ENCODE measurements around the gene OR4K5.
"Not testable (repeated sequence)": the region's sequence is repeated elsewhere in the genome, so short reads cannot be mapped to it uniquely, and the experiment has no call there.

OR4K5 gene, protein sequence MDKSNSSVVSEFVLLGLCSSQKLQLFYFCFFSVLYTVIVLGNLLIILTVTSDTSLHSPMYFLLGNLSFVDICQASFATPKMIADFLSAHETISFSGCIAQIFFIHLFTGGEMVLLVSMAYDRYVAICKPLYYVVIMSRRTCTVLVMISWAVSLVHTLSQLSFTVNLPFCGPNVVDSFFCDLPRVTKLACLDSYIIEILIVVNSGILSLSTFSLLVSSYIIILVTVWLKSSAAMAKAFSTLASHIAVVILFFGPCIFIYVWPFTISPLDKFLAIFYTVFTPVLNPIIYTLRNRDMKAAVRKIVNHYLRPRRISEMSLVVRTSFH

DNA sequence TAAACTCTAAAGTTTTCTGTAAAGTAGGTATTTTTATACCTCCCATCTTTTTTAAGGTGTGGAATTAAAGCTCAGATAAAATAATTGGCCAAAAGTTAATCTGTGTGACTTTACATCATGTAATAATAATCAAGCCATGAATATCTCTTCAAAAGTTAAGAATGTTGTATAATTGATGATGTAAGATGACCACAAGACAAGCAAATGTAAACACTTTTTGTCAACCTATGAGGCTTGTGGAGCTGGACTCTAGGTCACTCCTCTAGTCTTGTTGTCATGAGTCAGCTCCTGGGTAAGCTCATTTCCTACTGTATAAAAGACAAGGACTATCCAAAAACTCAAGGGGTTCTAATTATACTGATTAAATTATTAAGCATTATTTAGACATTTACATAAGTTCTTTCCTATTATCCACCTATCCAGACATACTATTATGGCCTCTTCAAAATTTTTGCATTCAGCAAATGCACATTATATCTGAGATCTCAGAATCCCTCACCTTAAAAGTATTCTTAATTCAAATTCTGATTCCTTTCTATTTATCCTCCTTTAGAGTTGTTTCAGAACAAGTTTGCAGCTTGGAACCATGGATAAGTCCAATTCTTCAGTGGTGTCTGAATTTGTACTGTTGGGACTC is at the start of gene OR4K5:
Gene OR4K5 (plus strand): TSS at position 587 of the 637 bp plus-strand sequence. CDS start 0 bp downstream, at position 587.
- DNase-seq = no peak

DNA sequence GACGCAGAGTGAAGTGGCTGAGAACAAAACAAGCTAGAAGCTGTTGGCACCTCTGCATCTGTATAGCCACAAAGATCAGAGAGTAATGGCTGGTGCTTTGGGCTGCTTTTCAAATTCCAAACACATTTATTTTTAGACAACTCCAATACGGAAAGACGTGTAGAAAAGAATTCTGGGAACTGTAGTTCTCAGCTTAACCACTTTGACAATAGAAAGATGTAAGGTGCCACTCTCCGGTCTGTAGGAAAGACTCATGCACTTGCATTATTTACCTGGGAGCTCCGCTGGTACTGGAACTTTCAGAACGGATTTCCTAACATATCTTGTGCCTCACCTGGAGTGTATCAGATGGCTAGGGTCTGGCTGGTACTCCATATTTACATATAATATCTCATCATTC is 47.2 kb upstream of the OR4K5 start:
- DNase-seq = no peak

DNA sequence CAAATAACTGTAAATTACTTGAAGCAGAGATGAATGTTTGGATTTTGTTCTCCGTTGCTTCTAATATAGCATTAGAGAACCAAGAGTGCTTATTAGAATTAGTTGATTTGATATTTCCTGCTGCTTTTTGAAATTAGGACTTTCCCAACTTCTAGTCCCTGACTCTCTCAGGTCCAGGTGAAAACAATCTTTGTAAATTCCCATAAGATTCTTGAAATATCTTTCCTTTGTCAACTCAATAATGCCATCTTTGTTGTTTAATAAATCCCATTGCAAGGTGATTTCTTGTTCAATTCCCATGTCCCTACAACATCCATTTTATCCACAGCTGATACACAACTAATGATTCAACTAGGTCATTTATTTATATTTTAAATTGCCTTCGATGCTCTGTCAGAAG is 45.6 kb upstream of the OR4K5 start, which contains the start of gene OR4K2:
Gene OR4K2 (plus strand): TSS at position 301 of the 400 bp plus-strand sequence. CDS start 1,126 bp downstream, outside the sequence.
- DNase-seq = no peak

DNA sequence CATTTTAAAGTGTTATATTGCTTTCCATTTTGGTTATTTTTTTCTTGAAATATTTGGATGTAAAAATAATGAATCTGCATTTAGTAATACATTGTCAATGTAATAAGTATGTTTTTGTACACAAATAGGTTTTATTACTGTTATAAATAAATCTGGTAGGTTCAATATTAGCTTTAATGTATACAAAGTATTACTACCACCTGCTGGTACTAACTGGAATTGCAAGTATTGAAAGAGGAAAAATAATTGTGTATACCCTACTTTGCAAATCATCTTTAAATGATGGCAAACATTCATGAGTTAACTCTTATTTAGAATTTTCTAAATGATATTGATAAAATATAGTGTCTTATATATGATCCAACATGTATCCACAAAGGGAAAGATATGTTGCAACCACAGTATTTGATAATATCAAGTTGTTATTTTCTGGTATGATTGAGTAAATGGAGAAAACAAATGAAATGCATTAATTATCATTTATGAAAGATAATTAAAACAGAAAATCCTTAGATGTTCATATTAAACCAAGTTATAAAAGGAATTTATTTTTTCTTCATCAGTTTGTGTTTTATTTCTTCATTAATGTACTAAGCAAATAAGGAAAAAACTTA is 42.3 kb upstream of the OR4K5 start:
- DNase-seq = peak; percentile 25

DNA sequence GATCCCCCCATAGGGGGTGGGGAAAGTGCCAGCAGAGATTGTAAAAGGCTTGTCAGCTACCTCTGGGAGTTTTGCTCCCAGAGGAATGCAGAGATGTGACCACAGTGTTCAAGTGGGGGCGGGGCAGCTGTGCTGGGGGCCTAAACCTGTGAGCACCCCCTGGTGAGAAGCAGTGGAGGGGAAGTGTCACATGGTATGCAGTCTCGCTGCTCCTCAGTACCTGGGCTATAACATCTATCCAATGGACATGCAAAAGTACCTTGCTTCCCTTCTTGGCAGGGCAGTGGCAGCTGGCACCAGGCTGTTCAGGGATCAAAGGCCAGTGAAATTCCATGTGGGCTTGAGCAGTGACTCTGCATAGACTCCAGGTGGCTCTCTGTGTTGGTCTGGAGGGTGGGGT is 25.1 kb upstream of the OR4K5 start:
- no peak for DNase-seq

DNA sequence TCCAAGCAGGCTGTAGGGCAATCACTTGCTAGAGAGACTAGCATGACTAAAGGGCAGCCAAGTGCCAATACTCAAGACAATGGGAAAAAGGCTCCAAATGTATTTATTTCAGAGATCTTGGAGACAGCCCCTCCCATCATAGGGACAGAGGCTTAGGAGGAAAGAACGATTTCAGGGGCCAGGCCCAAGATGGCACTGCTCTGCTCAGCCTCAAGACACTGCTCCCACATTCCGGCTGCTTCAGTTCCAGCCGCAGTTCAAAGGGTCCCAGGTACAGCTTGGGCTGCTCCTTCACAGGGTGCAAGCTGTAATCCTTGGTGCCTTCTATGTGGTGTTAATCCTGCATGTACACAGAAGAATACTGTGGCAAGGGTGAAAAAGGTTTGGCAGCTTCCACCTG is 19.4 kb upstream of the OR4K5 start:
- DNase-seq = no peak

DNA sequence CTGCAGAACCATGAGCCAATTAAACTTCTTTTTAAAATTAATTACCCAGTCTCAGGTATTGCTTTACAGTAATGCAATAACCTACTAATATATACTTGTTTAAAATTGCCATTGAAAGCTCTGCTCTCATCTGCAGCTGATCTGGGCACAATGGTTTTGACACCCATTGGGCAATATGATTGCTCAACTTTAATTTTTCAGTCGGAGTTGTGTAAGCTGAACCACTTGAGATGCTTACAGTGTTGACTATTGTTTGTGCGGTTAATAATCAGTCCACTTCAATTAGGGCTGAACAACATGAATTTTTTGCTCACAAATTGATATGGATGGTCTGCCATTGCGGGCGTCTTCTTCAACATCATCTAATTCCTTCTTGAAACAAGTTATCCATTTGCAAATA is 18.0 kb upstream of the OR4K5 start:
- DNase-seq = no peak

DNA sequence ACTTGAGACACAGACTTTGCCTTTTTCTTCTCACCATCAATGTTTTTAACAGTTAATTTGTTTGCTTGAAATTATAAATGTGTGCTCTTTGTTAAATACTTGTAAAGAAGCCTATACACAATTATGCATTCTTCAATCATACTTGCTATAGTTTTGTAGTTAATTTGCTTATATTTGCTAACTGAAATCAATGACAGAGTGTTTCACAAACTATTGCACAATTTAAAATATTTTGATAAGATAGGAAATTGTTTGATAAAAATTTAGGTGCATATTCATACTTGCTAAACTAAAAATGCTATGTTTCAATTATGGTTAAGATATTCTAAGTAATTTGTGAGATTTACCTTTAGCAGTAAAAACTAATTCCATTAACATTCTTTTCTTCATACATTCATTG is 13.7 kb upstream of the OR4K5 start:
- no peak for DNase-seq

DNA sequence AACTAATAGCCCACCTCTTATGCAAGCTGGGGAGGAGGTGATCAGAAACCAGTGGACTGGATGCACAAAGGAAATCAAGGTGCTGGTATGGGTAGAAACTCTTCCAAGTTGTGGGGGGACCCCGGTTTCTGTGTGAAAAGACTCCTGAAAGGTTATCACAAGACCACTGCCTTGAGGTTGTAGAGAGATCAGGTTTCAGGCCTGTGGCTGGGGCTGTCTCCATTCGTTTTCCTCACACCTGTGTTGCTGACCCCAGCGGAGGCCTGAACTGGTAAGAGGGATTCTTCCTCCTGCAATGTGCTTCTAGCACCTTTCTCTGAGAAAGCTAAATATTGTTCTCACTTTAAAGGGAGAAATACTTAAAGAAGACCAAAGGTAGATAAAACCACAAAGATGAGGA is 9.3 kb upstream of the OR4K5 start:
- no peak for DNase-seq

DNA sequence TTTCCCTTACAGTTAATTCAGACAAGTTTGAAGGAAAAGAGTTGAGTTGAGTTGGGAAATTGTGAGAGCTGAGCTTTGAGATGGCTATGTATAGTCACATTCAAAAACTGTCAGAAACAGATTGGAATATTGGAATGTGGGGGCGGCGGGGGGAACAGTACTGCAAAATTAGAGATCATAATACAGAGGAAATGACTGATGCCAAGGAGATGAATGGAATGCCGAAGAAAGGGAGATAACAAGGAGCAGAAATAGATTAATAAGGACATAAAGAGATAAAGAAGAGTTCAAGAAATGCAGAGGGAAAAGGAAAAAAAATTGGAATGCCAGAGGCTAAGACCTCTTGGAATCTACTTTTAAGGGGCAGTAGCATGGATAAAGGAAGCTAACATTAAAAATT is 3.2 kb upstream of the OR4K5 start:
- no peak for DNase-seq

DNA sequence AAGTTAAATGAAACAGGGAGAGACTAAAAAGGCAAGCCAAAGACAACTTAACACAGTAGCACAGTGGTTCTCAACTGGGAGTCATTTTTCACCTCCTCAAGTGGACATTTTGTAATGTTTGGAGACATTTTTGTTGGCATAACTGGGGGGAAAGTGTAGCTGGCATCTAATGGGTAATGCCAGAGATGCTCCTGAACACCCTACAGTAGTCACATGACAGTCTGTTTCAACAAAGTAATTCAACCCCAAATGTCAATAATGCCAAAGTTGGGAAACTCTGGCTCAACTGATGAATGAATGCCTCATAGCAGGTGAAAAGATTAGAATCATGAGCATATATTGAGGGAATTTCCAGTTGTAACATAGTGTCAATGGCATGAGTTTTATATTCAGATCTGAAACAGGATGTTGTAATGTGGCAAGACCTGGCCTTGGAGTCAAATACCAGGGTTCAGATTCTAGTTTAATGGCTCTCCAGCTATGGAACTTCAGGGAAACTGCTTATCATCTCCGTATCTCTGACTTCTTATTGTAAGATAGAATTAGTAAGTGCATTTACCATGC is 2.4 kb upstream of the OR4K5 start:
- no peak for DNase-seq

DNA sequence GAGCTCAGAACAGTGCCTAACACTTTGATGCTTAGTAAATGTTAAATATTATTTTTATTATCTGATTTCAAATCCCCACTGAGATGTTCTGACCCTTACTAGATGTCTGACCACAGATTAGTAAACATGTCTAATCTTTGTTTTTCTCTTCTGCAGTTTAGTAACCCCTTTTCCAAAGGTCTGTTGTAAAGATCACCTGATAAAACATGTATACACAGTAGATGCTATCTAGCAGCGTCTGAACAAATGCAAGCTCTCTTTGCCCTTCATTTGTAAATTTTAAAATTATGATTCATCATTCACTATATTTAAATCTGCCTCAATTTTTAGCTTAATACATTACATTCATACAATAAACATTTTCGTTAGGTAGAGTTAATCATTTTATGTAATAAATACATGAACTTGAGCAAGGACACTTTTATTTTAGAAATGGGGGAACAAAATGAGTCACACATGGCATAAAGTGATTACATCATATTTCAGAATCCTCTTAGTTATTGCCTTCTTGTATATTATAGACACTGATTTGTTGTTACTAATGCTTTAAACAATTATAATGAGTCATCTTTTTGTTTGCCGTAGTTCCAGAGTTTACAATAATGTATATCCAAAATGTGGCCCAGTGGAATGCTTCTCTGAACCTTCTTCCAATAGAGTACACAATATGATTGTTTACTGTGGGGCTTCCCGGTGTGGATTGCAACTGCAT is 1.7 kb upstream of the OR4K5 start:
- DNase-seq = no peak

DNA sequence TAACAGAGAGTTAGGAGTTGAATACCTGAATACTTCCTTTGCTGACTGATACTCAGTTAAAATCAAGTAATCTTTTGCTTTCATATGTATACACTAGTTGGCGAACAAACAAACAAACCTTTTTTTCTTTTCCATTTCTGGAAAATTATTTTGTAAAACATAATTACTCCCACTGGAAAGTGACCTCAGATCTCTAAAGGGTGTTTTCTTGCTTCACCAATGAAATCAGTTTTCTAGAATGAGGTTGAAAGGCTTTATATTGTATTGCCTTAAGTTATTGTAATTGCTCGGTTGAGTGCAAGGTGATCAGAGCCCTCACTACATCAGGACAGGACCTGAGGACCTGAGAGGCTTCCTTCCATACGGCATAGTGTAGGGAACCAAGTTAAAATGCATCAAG is 10.2 kb downstream of the OR4K5 start, which contains the start of gene OR4K1:
Gene OR4K1 (plus strand): TSS at position 301 of the 400 bp plus-strand sequence. CDS start 4,750 bp downstream, outside the sequence.
- DNase-seq = no peak

DNA sequence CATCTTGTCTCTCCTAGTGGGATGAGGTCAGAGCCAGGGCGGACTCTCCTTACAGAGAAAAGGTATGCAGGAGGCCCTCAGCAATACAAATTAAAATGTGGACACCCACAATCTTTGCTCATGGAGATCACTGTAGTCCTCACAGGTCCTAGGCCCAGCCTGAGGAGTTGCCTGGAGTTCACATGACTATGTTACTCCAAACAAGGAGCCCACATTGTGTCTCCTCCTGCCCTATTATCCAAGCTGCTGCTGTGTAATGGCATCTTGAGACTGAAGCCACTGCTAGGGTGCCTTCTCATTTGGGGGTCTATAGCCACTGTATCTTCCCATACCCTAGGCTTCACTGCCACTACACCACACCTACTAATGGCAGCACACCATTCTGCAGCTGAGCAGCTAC is 21.3 kb downstream of the OR4K5 start:
- DNase-seq = no peak

DNA sequence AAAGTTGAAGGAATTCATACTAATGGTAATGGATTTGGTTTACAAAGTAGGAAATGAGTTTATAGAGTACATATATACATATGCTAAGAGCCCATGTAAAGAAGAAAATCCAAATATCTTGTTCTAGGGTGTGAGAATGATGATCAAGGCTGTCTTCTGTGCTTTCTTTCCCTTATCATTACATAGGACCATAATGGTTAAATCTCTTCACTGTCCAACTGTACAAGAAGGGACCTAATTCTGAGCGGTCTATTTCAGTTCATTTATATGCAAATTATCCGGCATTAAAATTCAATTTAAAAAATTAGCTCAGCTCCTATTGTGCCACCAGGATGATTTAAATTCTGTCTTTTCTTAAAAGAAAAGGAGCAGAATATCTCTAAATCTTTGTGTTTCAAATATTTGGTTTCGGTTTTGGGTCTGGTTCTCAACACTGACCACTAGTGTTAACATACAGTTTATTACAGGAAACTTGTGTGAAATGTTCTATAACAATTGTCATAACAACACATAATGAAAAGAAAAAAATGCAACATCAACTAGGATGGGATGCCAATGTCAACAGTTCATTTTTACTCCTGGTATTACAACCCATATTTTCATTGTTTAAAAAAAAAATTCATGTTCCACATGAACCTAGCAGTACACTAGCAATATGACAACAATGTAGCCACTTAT is 27.1 kb downstream of the OR4K5 start:
- DNase-seq = no peak

DNA sequence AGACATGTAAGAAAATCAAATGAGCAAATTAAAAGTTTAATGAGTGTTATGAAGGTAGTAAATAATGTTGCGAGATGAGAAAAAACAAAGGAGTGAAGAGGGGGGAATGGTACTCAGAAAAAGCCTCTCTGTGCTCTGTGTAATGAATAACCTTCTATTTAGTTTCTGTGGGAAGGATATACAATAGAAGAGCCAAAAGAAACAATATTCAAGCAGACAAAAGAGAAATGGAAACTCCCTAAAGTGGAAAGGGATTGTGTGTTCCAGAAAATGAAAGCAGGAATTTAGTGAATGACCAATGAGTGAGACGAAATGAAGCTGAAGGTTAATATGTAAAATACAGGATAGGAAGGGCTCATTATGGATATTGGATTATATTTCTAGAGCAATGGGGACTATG is 28.8 kb downstream of the OR4K5 start:
- DNase-seq = no peak

DNA sequence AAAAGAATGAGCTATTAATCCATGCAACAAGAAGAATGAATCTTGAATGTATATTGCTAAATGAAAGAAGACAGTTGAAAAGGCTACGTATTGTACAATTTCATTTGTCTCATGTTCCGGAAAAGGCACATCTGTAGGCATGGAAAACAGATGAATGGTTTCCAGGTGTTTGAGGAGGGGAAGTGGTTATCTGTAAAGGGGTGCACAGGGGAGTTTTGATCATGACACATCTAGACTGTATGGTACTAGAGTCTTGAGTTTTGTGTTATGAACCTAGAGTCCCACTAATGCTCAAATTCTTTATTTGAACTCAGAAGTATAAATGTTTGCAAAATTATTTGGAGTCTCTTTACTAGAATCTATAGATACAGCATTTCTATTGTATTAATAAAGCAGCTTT is 49.3 kb downstream of the OR4K5 start:
- not testable (repeated sequence) for DNase-seq

Measured in activated CD4-positive, alpha-beta T cell treated with anti-CD3 and anti-CD28 coated beads, Interleukin-2, amount 50 U/mL, for 16 hours (primary cell).